PC-9 (cell line): Measurements from ENCODE around the gene SMAGP. TPM values are rescaled to one million over a fixed set of nuclear protein-coding genes. Genes with fewer than 3 reads are reported as not detected.
"Not testable (repeated sequence)": the region's sequence is repeated elsewhere in the genome, so short reads cannot be mapped to it uniquely, and the experiment has no call there.

Experiments used
- BruUV-seq: library from RNA; stranded (reverse); fragments of 400-500 nt; replicated peaks from 2 replicates; lab custom pipeline; 2021; lab: Mats Ljungman, UMichigan
- CTCF ChIA-PET: fragments of 300-600 bp; sonication (Branson Sonifier 250); formaldehyde crosslinking; loops from one replicate; lab custom pipeline; 2022; ENCODE audit warnings: antibody characterized with exemption; lab: Charles Lee
- POLR2A ChIA-PET: fragments of 300-600 bp; sonication (Branson Sonifier 250); formaldehyde crosslinking; loops from one replicate; lab custom pipeline; 2022; ENCODE audit warnings: antibody characterized with exemption; ENCODE audit not compliant: unreplicated experiment; lab: Charles Lee
- DNase-seq, 2 experiments: peaks; one replicate each; pipeline versions ENCODE4 v3.0.0 to v3.0.0-alpha.2; 2015 to 2022; ENCODE audit warnings: mixed read lengths in 1 of 2
- H2AFZ ChIP-seq: fragments of 200-600 bp; sonication (generic); 2 replicates; pipeline ENCODE4 v1.8.1; 2017; ENCODE audit warnings: antibody characterized with exemption
- H3F3A ChIP-seq: fragments of 200-600 bp; sonication (generic); 2 replicates; pipeline ENCODE4 v1.8.1; 2017; ENCODE audit warnings: antibody characterized with exemption, mild to moderate bottlenecking, low read depth; ENCODE audit not compliant: insufficient read depth
- H3K27ac ChIP-seq: fragments of 200-600 bp; sonication (generic); 2 replicates; pipeline ENCODE4 v1.6.1; 2016; ENCODE audit warnings: mixed run types
- H3K27me3 ChIP-seq: fragments of 200-600 bp; sonication (generic); 2 replicates; pipeline ENCODE4 v1.6.1; 2016; ENCODE audit warnings: low read depth, mixed run types; ENCODE audit not compliant: insufficient read depth
- H3K36me3 ChIP-seq: fragments of 200-600 bp; sonication (generic); 2 replicates; pipeline ENCODE4 v1.6.1; 2016; ENCODE audit warnings: low read depth, mixed run types
- H3K4me1 ChIP-seq: fragments of 200-600 bp; sonication (generic); replicated peaks from 2 replicates; pipeline ENCODE4 v1.6.1; 2016; ENCODE audit warnings: mixed run types; ENCODE audit not compliant: insufficient read depth
- H3K4me2 ChIP-seq: fragments of 200-600 bp; sonication (generic); 2 replicates; pipeline ENCODE4 v1.6.1; 2017; ENCODE audit warnings: mixed run types
- H3K4me3 ChIP-seq: fragments of 200-600 bp; sonication (generic); 2 replicates; pipeline ENCODE4 v1.6.1; 2016; ENCODE audit warnings: mixed run types
- H3K79me2 ChIP-seq: fragments of 200-600 bp; sonication (generic); 2 replicates; pipeline ENCODE4 v1.6.1; 2017; ENCODE audit warnings: low read depth, mixed run types
- H3K9me2 ChIP-seq: fragments of 200-600 bp; sonication (generic); 2 replicates; pipeline ENCODE4 v1.8.1; 2017; ENCODE audit warnings: mild to moderate bottlenecking; ENCODE audit not compliant: insufficient read depth
- H3K9me3 ChIP-seq: fragments of 200-600 bp; sonication (generic); 2 replicates; pipeline ENCODE4 v1.8.1; 2016; ENCODE audit warnings: low read depth; ENCODE audit not compliant: insufficient read depth
- H4K20me1 ChIP-seq: fragments of 200-600 bp; sonication (generic); 2 replicates; pipeline ENCODE4 v1.8.1; 2017; ENCODE audit not compliant: insufficient read depth
- EZH2 ChIP-seq: fragments of 200-600 bp; sonication (generic); IDR thresholded peaks from 2 replicates; pipeline ENCODE4 v1.8.0; 2017; ENCODE audit warnings: antibody characterized with exemption, low read depth
- intact Hi-C: fragments of 100-400 bp; cut with micrococcal nuclease; formaldehyde crosslinking; loops from one replicate; pipeline ENCODE4 v1.10.0; 2022; ENCODE audit not compliant: unreplicated experiment
- total RNA-seq: library from RNA; stranded (reverse); gene quantifications from 2 replicates; pipeline ENCODE4 v1.2.3, GENCODE V29; 2021
- TF ChIP-seq, protein P1 (sequence below): fragments of 200-600 bp; sonication (generic); conservative IDR thresholded peaks from 2 replicates; pipeline ENCODE4 v1.6.1; 2017; ENCODE audit warnings: mixed run types, antibody characterized with exemption, mild to moderate bottlenecking, moderate library complexity

The SMAGP gene
- total RNA-seq, 1 experiment from 2014 or later = 36.3 TPM

- POLR2A ChIA-PET = interaction anchor here (0.7 kb wide), 1 partner anchor 104 kb away, joined by 11 read pairs; no protein-coding TSS in a partner anchor
Measured at GRCh38 chr12:51232642-51233041, 37.6 kb downstream of the SMAGP start.

GRCh38 chr12:51229116-51229809, 41.0 kb downstream of the SMAGP start:
- no peak overlapping the region for H3K4me3 ChIP-seq
- no peaks in the 10 kb centered on the region for H4K20me1 ChIP-seq
- H3K9me2 ChIP-seq = no peaks in the 10 kb centered on the region
- no peak overlapping the region for H2AFZ ChIP-seq
- DNase-seq = no peak
- H3K9me3 ChIP-seq = no peaks in the 10 kb centered on the region
- POLR2A ChIA-PET = no interaction called here
- H3F3A ChIP-seq = no peaks in the 10 kb centered on the region
- no peaks in the 10 kb centered on the region for H3K36me3 ChIP-seq
- CTCF ChIA-PET = no interaction called here
- H3K27ac ChIP-seq = no peak overlapping the region
- no peaks in the 10 kb centered on the region for H3K79me2 ChIP-seq
- no peaks in the 10 kb centered on the region for H3K4me1 ChIP-seq
- TF ChIP-seq EZH2 = no peak
- TF ChIP-seq, protein P1, sequence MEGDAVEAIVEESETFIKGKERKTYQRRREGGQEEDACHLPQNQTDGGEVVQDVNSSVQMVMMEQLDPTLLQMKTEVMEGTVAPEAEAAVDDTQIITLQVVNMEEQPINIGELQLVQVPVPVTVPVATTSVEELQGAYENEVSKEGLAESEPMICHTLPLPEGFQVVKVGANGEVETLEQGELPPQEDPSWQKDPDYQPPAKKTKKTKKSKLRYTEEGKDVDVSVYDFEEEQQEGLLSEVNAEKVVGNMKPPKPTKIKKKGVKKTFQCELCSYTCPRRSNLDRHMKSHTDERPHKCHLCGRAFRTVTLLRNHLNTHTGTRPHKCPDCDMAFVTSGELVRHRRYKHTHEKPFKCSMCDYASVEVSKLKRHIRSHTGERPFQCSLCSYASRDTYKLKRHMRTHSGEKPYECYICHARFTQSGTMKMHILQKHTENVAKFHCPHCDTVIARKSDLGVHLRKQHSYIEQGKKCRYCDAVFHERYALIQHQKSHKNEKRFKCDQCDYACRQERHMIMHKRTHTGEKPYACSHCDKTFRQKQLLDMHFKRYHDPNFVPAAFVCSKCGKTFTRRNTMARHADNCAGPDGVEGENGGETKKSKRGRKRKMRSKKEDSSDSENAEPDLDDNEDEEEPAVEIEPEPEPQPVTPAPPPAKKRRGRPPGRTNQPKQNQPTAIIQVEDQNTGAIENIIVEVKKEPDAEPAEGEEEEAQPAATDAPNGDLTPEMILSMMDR = no peak
- no peaks in the 10 kb centered on the region for H3K27me3 ChIP-seq
- no peak overlapping the region for H3K4me2 ChIP-seq
- no TSS peak for BruUV-seq
- intact Hi-C loops = no loop called here

More at GRCh38 chr12:51232642-51233041, 37.6 kb downstream of the SMAGP start:
- no TSS peak for BruUV-seq
- Histone ChIP-seq H3K4me1 (no peaks in the 10 kb centered on the region), H3K79me2 (no peaks in the 10 kb centered on the region), H3K27ac (no peak overlapping the region), H2AFZ (no peak overlapping the region), H3K9me3 (no peaks in the 10 kb centered on the region), H3K4me2 (no peak overlapping the region), H3K9me2 (no peaks in the 10 kb centered on the region), H3K36me3 (no peaks in the 10 kb centered on the region), H3K4me3 (no peak overlapping the region), H3F3A (no peaks in the 10 kb centered on the region), H3K27me3 (no peaks in the 10 kb centered on the region), H4K20me1 (no peaks in the 10 kb centered on the region)
- TF ChIP-seq, protein P1 = no peak
- intact Hi-C loops = no loop called here
- DNase-seq = no peak
- CTCF ChIA-PET = no interaction called here

DNA sequence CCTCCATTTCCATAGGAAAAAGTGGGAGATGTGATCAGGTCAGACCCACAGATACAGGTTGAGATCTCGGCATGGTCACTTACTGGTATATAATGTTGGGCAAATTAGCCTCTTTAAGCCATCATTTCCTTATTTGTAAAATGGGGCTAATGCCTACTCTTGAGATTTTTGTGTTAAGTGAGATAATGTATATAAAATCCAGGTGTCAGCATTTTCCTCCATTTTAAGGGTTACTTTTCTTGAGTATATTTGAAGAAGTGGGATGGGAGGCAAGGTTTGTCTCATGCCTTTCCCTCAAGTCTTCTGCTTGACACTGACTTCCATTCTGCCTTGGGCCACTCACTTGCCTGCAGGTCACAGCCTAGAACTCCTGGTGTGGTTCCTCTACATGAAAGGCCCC, 42.3 kb downstream of the SMAGP start:
- Histone ChIP-seq H2AFZ (no peak overlapping the region), H3K4me2 (no peak overlapping the region), H3K27ac (no peak overlapping the region), H4K20me1 (no peaks in the 10 kb centered on the region), H3K79me2 (no peaks in the 10 kb centered on the region), H3K9me3 (no peaks in the 10 kb centered on the region), H3K27me3 (no peaks in the 10 kb centered on the region), H3F3A (no peaks in the 10 kb centered on the region), H3K4me1 (no peaks in the 10 kb centered on the region), H3K9me2 (no peaks in the 10 kb centered on the region), H3K4me3 (no peak overlapping the region), H3K36me3 (no peaks in the 10 kb centered on the region)
- POLR2A ChIA-PET = no interaction called here
- no TSS peak for BruUV-seq
- no peak for DNase-seq
- CTCF ChIA-PET = no interaction called here
- intact Hi-C loops = no loop called here
- no peak for TF ChIP-seq EZH2
- TF ChIP-seq, protein P1 = no peak

DNA sequence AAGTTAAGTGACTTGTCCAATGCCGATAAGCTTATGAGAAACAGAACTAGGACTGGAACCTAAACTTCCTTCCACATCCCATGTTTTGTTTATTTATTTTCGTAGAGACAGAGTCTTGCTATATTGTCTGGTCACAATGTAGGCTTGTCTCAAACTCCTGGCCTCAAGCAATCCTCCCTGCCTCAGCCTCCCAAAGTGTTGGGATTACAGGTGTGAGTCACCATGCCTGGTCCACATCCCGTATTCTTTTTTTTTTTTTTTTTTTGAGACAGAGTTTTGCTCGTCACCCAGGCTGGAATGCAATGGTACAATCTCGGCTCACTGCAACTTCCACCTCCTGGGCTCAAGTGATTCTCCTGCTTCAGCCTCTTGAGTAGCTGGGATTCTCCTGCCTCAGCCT, 43.1 kb downstream of the SMAGP start:
- H3K4me1 ChIP-seq, DNase-seq, H3K4me2 ChIP-seq, H3K9me3 ChIP-seq, H3K79me2 ChIP-seq, H3K27me3 ChIP-seq, H3K4me3 ChIP-seq, POLR2A ChIA-PET, H3K36me3 ChIP-seq, BruUV-seq, intact Hi-C loops, CTCF ChIA-PET, H3K9me2 ChIP-seq, H4K20me1 ChIP-seq, H3F3A ChIP-seq, H3K27ac ChIP-seq, H2AFZ ChIP-seq: not testable (repeated sequence)
